GM21526 (cell line): ENCODE results near the gene KLK15.
"Not testable (repeated sequence)": the region's sequence is repeated elsewhere in the genome, so short reads cannot be mapped to it uniquely, and the experiment has no call there.

Source experiments
- ATAC-seq: cut with Tn5 transposase; IDR thresholded peaks from one replicate; pipeline ENCODE4 v1.9.1; 2021; ENCODE audit warnings: moderate library complexity; ENCODE audit not compliant: unreplicated experiment, low FRiP score

The KLK15 gene

GRCh38 chr19:50822661-50823208, 10.6 kb downstream of the KLK15 start:
- no peak for ATAC-seq

GRCh38 chr19:50821622-50822021, 11.8 kb downstream of the KLK15 start:
- no peak for ATAC-seq

- no peak for ATAC-seq
Measured at GRCh38 chr19:50821248-50821612, 12.1 kb downstream of the KLK15 start.

- no peak for ATAC-seq
Measured at GRCh38 chr19:50820549-50821247, 12.7 kb downstream of the KLK15 start.

GRCh38 chr19:50820086-50820485, 13.3 kb downstream of the KLK15 start:
- no peak for ATAC-seq

GRCh38 chr19:50819636-50820035, 13.7 kb downstream of the KLK15 start:
- ATAC-seq: no peak

GRCh38 chr19:50818859-50819472, 14.4 kb downstream of the KLK15 start:
- ATAC-seq: no peak

- ATAC-seq: peak; percentile 49
Measured at GRCh38 chr19:50817941-50818858, 15.2 kb downstream of the KLK15 start.

GRCh38 chr19:50815439-50815838, 17.9 kb downstream of the KLK15 start:
- no peak for ATAC-seq

GRCh38 chr19:50814883-50815282, 18.5 kb downstream of the KLK15 start:
- no peak for ATAC-seq

- ATAC-seq: no peak
Measured at GRCh38 chr19:50812474-50812873, 20.9 kb downstream of the KLK15 start.

- not testable (repeated sequence) for ATAC-seq
Measured at GRCh38 chr19:50811622-50812238, 21.6 kb downstream of the KLK15 start.

GRCh38 chr19:50808856-50809255, 24.5 kb downstream of the KLK15 start:
- ATAC-seq: no peak

- ATAC-seq: peak; percentile 81
Measured at GRCh38 chr19:50804420-50805272, 28.7 kb downstream of the KLK15 start.

GRCh38 chr19:50803633-50804419, 29.5 kb downstream of the KLK15 start:
- ATAC-seq: no peak

GRCh38 chr19:50801107-50801506, 32.3 kb downstream of the KLK15 start:
- ATAC-seq: no peak

- ATAC-seq: no peak
Measured at GRCh38 chr19:50799547-50799851, 33.9 kb downstream of the KLK15 start.

GRCh38 chr19:50798659-50799546, 34.5 kb downstream of the KLK15 start:
- no peak for ATAC-seq
